RWPE2 (cell line): Measurements from ENCODE around the gene KCNJ15.

ENCODE experiments used
- ATAC-seq: fragments of 200-7000 bp; cut with Tn5 transposase; 3 replicates; pipeline ENCODE4 v1.9.1; 2021; ENCODE audit warnings: low read depth
- DNase-seq: peaks from one replicate; pipeline ENCODE4 v3.0.0-alpha.2; 2020; ENCODE audit warnings: low spot score
- H3K27ac ChIP-seq: fragments of 450-650 bp; 2 replicates; pipeline ENCODE4 v1.5.1; 2017; ENCODE audit warnings: mild to moderate bottlenecking; ENCODE audit not compliant: poor library complexity, severe bottlenecking
- H3K27me3 ChIP-seq: fragments of 250-450 bp; sonication (Bioruptor Pico); 2 replicates; pipeline ENCODE4 v1.5.1; 2021; ENCODE audit warnings: mild to moderate bottlenecking, moderate library complexity; ENCODE audit not compliant: insufficient read depth, poor library complexity, severe bottlenecking
- H3K36me3 ChIP-seq: fragments of 250-450 bp; sonication (Bioruptor Pico); 2 replicates; pipeline ENCODE4 v1.5.1; 2020; ENCODE audit warnings: low read depth, mild to moderate bottlenecking, moderate library complexity
- H3K4me1 ChIP-seq: fragments of 250-450 bp; sonication (Bioruptor Pico); 2 replicates; pipeline ENCODE4 v1.5.1; 2021; ENCODE audit warnings: mild to moderate bottlenecking, moderate library complexity; ENCODE audit not compliant: insufficient read depth, poor library complexity, severe bottlenecking
- H3K4me3 ChIP-seq: fragments of 250-450 bp; sonication (Bioruptor Pico); 2 replicates; pipeline ENCODE4 v1.5.1; 2021; ENCODE audit warnings: mild to moderate bottlenecking, moderate library complexity; ENCODE audit not compliant: severe bottlenecking
- H3K9me3 ChIP-seq: fragments of 250-450 bp; sonication (Bioruptor Pico); 2 replicates; pipeline ENCODE4 v1.5.1; 2021; ENCODE audit warnings: mild to moderate bottlenecking, moderate library complexity; ENCODE audit not compliant: severe bottlenecking
- CTCF ChIP-seq: fragments of 450-650 bp; IDR thresholded peaks from one replicate; pipeline ENCODE4 v1.5.1; 2017; ENCODE audit warnings: mild to moderate bottlenecking, moderate library complexity; ENCODE audit not compliant: poor library complexity, severe bottlenecking

Gene KCNJ15

GRCh38 chr21:38267991-38268863 lies 11.4 kb downstream of the KCNJ15 start:
- DNase-seq: no peak
- Histone ChIP-seq H3K4me3 (no peak overlapping the region), H3K4me1 (peaks cover 39% of the 10 kb centered on the region), H3K27ac (peak overlapping the region; percentile 90), H3K27me3 (no peaks in the 10 kb centered on the region), H3K36me3 (no peaks in the 10 kb centered on the region), H3K9me3 (no peaks in the 10 kb centered on the region)
- ATAC-seq: peak; percentile 55
- TF ChIP-seq CTCF: no peak

GRCh38 chr21:38268864-38269575 lies 12.2 kb downstream of the KCNJ15 start:
- DNase-seq (no peak), ATAC-seq (no peak)
- no peak for TF ChIP-seq CTCF
- H3K36me3 ChIP-seq: no peaks in the 10 kb centered on the region
- peak overlapping the region; percentile 90 for H3K27ac ChIP-seq
- H3K4me3 ChIP-seq: no peak overlapping the region
- no peaks in the 10 kb centered on the region for H3K27me3 ChIP-seq
- peaks cover 39% of the 10 kb centered on the region for H3K4me1 ChIP-seq
- H3K9me3 ChIP-seq: no peaks in the 10 kb centered on the region

DNA sequence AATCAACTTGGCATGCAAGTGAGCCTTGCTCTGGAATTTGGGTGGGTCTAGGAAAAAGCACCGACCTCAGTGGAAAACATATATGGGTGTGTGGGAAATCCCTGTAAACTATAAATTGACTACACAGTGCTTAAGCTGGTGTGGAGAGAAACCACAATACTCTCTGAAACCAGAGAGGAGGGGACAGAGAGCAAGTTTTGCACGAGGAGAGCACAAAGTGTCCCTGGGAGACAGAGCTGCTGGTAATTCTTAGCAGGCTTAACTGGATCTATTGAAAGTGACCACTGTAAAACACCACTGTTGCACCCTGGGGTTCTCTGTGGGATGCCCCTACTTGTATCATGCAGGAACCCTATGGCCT lies 12.8 kb downstream of the KCNJ15 start:
- H3K4me1 ChIP-seq: peaks cover 39% of the 10 kb centered on the region
- H3K27ac ChIP-seq: peak overlapping the region; percentile 90
- DNase-seq (no peak), ATAC-seq (no peak)
- no peaks in the 10 kb centered on the region for H3K9me3 ChIP-seq
- TF ChIP-seq CTCF: no peak
- no peaks in the 10 kb centered on the region for H3K36me3 ChIP-seq
- H3K27me3 ChIP-seq: no peaks in the 10 kb centered on the region
- no peak overlapping the region for H3K4me3 ChIP-seq

GRCh38 chr21:38272215-38272614 lies 15.4 kb downstream of the KCNJ15 start:
- Histone ChIP-seq H3K4me1 (peaks cover 44% of the 10 kb centered on the region), H3K27ac (peak overlapping the region; percentile 98), H3K27me3 (no peaks in the 10 kb centered on the region), H3K9me3 (peaks cover 3% of the 10 kb centered on the region), H3K4me3 (no peak overlapping the region), H3K36me3 (peaks cover 8% of the 10 kb centered on the region)
- DNase-seq (no peak), ATAC-seq (peak; percentile 64; the same call in 2 of the 3 replicates)
- TF ChIP-seq CTCF: no peak
